ENCODE measurements around the gene CSTB.

The CSTB gene

DNA sequence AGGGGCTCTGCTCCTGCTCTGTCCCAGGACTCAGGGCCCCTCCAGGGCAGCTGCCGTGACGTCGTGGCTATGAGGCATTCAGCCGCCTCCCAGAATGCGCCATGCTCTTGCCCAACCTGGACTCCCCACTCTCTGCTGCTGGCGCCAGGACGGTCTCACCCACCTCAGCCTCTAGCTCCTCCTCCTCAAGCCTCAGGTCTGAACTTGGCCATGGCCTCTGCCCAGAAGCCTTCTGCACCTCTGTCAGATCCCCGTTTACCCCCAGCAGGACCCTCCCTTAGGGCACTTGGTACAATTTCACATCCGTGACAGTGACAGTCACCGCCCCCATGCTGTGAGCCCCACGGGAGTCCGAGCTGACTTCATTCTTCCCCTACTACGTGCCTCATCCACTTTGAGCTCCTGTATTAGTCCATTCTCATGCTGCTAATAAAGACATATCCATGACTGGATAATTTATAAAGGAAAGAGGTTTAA, 4.9 kb downstream of the CSTB start (continued):
- TF ChIP-seq ZNF830 (tag by site-specific recombination; IDR thresholded peaks at IDR 0.05; ENCODE audit: low read depth) (no peak), ZNF571 (tag by site-specific recombination; IDR thresholded peaks at IDR 0.05) (no peak), ZNF670 (tag by site-specific recombination; IDR thresholded peaks at IDR 0.05; ENCODE audit: low read depth) (no peak), ZFHX2 (tag by site-specific recombination; conservative IDR thresholded peaks at IDR 0.05) (peak; percentile 32; the same call in 1 of the 2 replicates), ZNF174 (tag by site-specific recombination; IDR thresholded peaks at IDR 0.05) (no peak), ZNF843 (tag by site-specific recombination; IDR thresholded peaks at IDR 0.05) (no peak), ZNF416 (tag by site-specific recombination; IDR thresholded peaks at IDR 0.05) (no peak), ZNF391 (tag by site-specific recombination; IDR thresholded peaks at IDR 0.05; ENCODE audit: borderline replicate concordance, low read depth) (0 out of 2 replicates have a peak, but pooled peaks have one; percentile 40), WT1 (tag by site-specific recombination; IDR thresholded peaks at IDR 0.05) (peak; percentile 82), ZBTB17 (tag by site-specific recombination; IDR thresholded peaks at IDR 0.05) (0 out of 2 replicates have a peak, but pooled peaks have one; percentile 32), EGR2 (tag by site-specific recombination; IDR thresholded peaks at IDR 0.05; ENCODE audit: low read depth) (peak; percentile 22; the same call in 1 of the 2 replicates), SP2 (tag by site-specific recombination; IDR thresholded peaks at IDR 0.05) (no peak; the same call in 1 of the 2 replicates), ZNF311 (tag by site-specific recombination; IDR thresholded peaks at IDR 0.05; ENCODE audit: borderline replicate concordance) (no peak), SP3 (tag by site-specific recombination; IDR thresholded peaks at IDR 0.05) (no peak), ZNF341 (tag by site-specific recombination; IDR thresholded peaks at IDR 0.05; ENCODE audit: low read depth) (no peak), ZNF473 (tag by site-specific recombination; IDR thresholded peaks at IDR 0.05) (no peak), HOXA7 (CRISPR knock-in tag; IDR thresholded peaks at IDR 0.05; ENCODE audit: borderline replicate concordance) (no peak), ZBTB20 (tag by site-specific recombination; IDR thresholded peaks at IDR 0.05) (peak; percentile 35; the same call in 1 of the 2 replicates), ZFP3 (tag by site-specific recombination; IDR thresholded peaks at IDR 0.05; ENCODE audit: low read depth) (no peak), GLIS1 (tag by site-specific recombination; IDR thresholded peaks at IDR 0.05) (peak; percentile 96), ZNF600 (tag by site-specific recombination; IDR thresholded peaks at IDR 0.05) (peak; percentile 82), ZNF132 (tag by site-specific recombination; IDR thresholded peaks at IDR 0.05; ENCODE audit: borderline replicate concordance) (no peak), ZSCAN23 (tag by site-specific recombination; IDR thresholded peaks at IDR 0.05) (0 out of 2 replicates have a peak, but pooled peaks have one; percentile 60), GLI2 (tag by site-specific recombination; IDR thresholded peaks at IDR 0.05; ENCODE audit: borderline replicate concordance, low read depth) (no peak)
- TF ChIP-seq, protein P1, sequence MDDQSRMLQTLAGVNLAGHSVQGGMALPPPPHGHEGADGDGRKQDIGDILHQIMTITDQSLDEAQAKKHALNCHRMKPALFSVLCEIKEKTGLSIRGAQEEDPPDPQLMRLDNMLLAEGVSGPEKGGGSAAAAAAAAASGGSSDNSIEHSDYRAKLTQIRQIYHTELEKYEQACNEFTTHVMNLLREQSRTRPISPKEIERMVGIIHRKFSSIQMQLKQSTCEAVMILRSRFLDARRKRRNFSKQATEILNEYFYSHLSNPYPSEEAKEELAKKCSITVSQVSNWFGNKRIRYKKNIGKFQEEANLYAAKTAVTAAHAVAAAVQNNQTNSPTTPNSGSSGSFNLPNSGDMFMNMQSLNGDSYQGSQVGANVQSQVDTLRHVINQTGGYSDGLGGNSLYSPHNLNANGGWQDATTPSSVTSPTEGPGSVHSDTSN (CRISPR knock-in tag; IDR thresholded peaks at IDR 0.05): no peak
- TF ChIP-seq, protein P2, sequence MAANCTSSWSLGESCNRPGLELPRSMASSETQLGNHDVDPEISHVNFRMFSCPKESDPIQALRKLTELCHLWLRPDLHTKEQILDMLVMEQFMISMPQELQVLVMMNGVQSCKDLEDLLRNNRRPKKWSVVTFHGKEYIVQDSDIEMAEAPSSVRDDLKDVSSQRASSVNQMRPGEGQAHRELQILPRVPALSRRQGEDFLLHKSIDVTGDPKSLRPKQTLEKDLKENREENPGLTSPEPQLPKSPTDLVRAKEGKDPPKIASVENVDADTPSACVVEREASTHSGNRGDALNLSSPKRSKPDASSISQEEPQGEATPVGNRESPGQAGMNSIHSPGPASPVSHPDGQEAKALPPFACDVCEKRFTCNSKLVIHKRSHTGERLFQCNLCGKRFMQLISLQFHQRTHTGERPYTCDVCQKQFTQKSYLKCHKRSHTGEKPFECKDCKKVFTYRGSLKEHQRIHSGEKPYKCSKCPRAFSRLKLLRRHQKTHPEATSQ (tag by site-specific recombination; IDR thresholded peaks at IDR 0.05): no peak
- TF ChIP-seq, protein P3, sequence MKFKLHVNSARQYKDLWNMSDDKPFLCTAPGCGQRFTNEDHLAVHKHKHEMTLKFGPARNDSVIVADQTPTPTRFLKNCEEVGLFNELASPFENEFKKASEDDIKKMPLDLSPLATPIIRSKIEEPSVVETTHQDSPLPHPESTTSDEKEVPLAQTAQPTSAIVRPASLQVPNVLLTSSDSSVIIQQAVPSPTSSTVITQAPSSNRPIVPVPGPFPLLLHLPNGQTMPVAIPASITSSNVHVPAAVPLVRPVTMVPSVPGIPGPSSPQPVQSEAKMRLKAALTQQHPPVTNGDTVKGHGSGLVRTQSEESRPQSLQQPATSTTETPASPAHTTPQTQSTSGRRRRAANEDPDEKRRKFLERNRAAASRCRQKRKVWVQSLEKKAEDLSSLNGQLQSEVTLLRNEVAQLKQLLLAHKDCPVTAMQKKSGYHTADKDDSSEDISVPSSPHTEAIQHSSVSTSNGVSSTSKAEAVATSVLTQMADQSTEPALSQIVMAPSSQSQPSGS (tag by site-specific recombination; IDR thresholded peaks at IDR 0.05; ENCODE audit: low read depth): peak; percentile 62; the same call in 1 of the 2 replicates
- TF ChIP-seq, protein P4, sequence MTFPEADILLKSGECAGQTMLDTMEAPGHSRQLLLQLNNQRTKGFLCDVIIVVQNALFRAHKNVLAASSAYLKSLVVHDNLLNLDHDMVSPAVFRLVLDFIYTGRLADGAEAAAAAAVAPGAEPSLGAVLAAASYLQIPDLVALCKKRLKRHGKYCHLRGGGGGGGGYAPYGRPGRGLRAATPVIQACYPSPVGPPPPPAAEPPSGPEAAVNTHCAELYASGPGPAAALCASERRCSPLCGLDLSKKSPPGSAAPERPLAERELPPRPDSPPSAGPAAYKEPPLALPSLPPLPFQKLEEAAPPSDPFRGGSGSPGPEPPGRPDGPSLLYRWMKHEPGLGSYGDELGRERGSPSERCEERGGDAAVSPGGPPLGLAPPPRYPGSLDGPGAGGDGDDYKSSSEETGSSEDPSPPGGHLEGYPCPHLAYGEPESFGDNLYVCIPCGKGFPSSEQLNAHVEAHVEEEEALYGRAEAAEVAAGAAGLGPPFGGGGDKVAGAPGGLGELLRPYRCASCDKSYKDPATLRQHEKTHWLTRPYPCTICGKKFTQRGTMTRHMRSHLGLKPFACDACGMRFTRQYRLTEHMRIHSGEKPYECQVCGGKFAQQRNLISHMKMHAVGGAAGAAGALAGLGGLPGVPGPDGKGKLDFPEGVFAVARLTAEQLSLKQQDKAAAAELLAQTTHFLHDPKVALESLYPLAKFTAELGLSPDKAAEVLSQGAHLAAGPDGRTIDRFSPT (tag by site-specific recombination; IDR thresholded peaks at IDR 0.05): peak; percentile 61; the same call in 1 of the 2 replicates
- TF ChIP-seq, protein P5, sequence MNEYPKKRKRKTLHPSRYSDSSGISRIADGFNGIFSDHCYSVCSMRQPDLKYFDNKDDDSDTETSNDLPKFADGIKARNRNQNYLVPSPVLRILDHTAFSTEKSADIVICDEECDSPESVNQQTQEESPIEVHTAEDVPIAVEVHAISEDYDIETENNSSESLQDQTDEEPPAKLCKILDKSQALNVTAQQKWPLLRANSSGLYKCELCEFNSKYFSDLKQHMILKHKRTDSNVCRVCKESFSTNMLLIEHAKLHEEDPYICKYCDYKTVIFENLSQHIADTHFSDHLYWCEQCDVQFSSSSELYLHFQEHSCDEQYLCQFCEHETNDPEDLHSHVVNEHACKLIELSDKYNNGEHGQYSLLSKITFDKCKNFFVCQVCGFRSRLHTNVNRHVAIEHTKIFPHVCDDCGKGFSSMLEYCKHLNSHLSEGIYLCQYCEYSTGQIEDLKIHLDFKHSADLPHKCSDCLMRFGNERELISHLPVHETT (tag by site-specific recombination; IDR thresholded peaks at IDR 0.05): peak; percentile 40; the same call in 1 of the 2 replicates
- TF ChIP-seq, protein P6, sequence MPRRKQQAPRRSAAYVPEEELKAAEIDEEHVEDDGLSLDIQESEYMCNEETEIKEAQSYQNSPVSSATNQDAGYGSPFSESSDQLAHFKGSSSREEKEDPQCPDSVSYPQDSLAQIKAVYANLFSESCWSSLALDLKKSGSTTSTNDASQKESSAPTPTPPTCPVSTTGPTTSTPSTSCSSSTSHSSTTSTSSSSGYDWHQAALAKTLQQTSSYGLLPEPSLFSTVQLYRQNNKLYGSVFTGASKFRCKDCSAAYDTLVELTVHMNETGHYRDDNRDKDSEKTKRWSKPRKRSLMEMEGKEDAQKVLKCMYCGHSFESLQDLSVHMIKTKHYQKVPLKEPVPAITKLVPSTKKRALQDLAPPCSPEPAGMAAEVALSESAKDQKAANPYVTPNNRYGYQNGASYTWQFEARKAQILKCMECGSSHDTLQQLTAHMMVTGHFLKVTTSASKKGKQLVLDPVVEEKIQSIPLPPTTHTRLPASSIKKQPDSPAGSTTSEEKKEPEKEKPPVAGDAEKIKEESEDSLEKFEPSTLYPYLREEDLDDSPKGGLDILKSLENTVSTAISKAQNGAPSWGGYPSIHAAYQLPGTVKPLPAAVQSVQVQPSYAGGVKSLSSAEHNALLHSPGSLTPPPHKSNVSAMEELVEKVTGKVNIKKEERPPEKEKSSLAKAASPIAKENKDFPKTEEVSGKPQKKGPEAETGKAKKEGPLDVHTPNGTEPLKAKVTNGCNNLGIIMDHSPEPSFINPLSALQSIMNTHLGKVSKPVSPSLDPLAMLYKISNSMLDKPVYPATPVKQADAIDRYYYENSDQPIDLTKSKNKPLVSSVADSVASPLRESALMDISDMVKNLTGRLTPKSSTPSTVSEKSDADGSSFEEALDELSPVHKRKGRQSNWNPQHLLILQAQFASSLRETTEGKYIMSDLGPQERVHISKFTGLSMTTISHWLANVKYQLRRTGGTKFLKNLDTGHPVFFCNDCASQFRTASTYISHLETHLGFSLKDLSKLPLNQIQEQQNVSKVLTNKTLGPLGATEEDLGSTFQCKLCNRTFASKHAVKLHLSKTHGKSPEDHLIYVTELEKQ (tag by site-specific recombination; IDR thresholded peaks at IDR 0.05; ENCODE audit: borderline replicate concordance): no peak
